ENCODE results near the gene FRMD5. TPM values are rescaled to one million over a fixed set of nuclear protein-coding genes. Genes with fewer than 3 reads are reported as not detected.

FRMD5 gene
- total RNA-seq, 1 experiment from 2014 or later = 17.4 TPM

- H3K4me1 Mint-ChIP-seq (ENCODE audit: low read depth, unreplicated experiment) = peaks cover 9% of the 10 kb centered on the region
- no peaks in the 10 kb centered on the region for H3K9me3 ChIP-seq
- peaks cover 9% of the 10 kb centered on the region for H3K36me3 Mint-ChIP-seq (ENCODE audit: insufficient read depth, unreplicated experiment)
- no TSS peak for BruUV-seq (replicated peaks)
- ChIA-PET CTCF (no interaction called here), POLR2A (no interaction called here)
- intact Hi-C loops (cut with micrococcal nuclease; ENCODE audit: unreplicated experiment) = no loop called here
- H3K4me1 ChIP-seq = 0 out of 2 replicates have a peak, but pooled peaks cover 4% of the 10 kb centered on the region
- DNase-seq = peak in 1 of 2 experiments; percentile 10
- H3K27me3 Mint-ChIP-seq (ENCODE audit: insufficient read depth, unreplicated experiment) = no peaks in the 10 kb centered on the region
- TF ChIP-seq, protein P1, sequence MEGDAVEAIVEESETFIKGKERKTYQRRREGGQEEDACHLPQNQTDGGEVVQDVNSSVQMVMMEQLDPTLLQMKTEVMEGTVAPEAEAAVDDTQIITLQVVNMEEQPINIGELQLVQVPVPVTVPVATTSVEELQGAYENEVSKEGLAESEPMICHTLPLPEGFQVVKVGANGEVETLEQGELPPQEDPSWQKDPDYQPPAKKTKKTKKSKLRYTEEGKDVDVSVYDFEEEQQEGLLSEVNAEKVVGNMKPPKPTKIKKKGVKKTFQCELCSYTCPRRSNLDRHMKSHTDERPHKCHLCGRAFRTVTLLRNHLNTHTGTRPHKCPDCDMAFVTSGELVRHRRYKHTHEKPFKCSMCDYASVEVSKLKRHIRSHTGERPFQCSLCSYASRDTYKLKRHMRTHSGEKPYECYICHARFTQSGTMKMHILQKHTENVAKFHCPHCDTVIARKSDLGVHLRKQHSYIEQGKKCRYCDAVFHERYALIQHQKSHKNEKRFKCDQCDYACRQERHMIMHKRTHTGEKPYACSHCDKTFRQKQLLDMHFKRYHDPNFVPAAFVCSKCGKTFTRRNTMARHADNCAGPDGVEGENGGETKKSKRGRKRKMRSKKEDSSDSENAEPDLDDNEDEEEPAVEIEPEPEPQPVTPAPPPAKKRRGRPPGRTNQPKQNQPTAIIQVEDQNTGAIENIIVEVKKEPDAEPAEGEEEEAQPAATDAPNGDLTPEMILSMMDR (IDR thresholded peaks at IDR 0.05; ENCODE audit: insufficient read depth in 1 of 2, low read depth in 1 of 2, low read length in 1 of 2, severe bottlenecking in 1 of 2, unreplicated experiment in 1 of 2) = no peak
- no peak overlapping the region for H3K4me3 Mint-ChIP-seq (ENCODE audit: unreplicated experiment)
- no peaks in the 10 kb centered on the region for H3K27me3 ChIP-seq (replicated peaks; ENCODE audit: control insufficient read depth, insufficient read depth, low read length)
- no peaks in the 10 kb centered on the region for H3K9me3 Mint-ChIP-seq (ENCODE audit: unreplicated experiment)
- H3K27ac Mint-ChIP-seq (ENCODE audit: unreplicated experiment) = no peak overlapping the region
- no peaks in the 10 kb centered on the region for H3K36me3 ChIP-seq (ENCODE audit: control insufficient read depth, insufficient read depth, low read length)
- H3K4me3 ChIP-seq (ENCODE audit: low read depth, low read length) = no peak overlapping the region
These were observed 4.3 kb upstream of the FRMD5 start for GRCh38 chr15:44199393-44199792.

GRCh38 chr15:44194323-44195150, 534 bp downstream of the FRMD5 start:
- H3K4me3 ChIP-seq (ENCODE audit: low read depth, low read length) = peak overlapping the region; percentile 81
- H3K27ac Mint-ChIP-seq (ENCODE audit: unreplicated experiment) = peak overlapping the region; percentile 89
- H3K9me3 Mint-ChIP-seq (ENCODE audit: unreplicated experiment) = no peaks in the 10 kb centered on the region
- no peaks in the 10 kb centered on the region for H3K36me3 ChIP-seq (ENCODE audit: control insufficient read depth, insufficient read depth, low read length)
- intact Hi-C loops (cut with micrococcal nuclease; ENCODE audit: unreplicated experiment) = loop anchor here (1.0 kb wide), 2 partner anchors 35 to 99 kb away; no protein-coding TSS in a partner anchor
- H3K4me1 ChIP-seq = peaks cover 19% of the 10 kb centered on the region
- no peaks in the 10 kb centered on the region for H3K27me3 ChIP-seq (replicated peaks; ENCODE audit: control insufficient read depth, insufficient read depth, low read length)
- H3K4me3 Mint-ChIP-seq (ENCODE audit: unreplicated experiment) = peak overlapping the region; percentile 93
- BruUV-seq (replicated peaks) = no TSS peak
- peaks cover 9% of the 10 kb centered on the region for H3K36me3 Mint-ChIP-seq (ENCODE audit: insufficient read depth, unreplicated experiment)
- H3K27me3 Mint-ChIP-seq (ENCODE audit: insufficient read depth, unreplicated experiment) = no peaks in the 10 kb centered on the region
- POLR2A ChIA-PET = no interaction called here
- H3K9me3 ChIP-seq = no peaks in the 10 kb centered on the region
- TF ChIP-seq, protein P1 (IDR thresholded peaks at IDR 0.05; ENCODE audit: insufficient read depth in 1 of 2, low read depth in 1 of 2, low read length in 1 of 2, severe bottlenecking in 1 of 2, unreplicated experiment in 1 of 2) = peak in 1 of 2 experiments; percentile 2
- DNase-seq = peak; percentile 41 to 67
- CTCF ChIA-PET = interaction anchor here (0.7 kb wide), 1 partner anchor 25 kb away, joined by 9 read pairs; no protein-coding TSS in a partner anchor
- peaks cover 8% of the 10 kb centered on the region for H3K4me1 Mint-ChIP-seq (ENCODE audit: low read depth, unreplicated experiment)

GRCh38 chr15:44193651-44194322, 1.3 kb downstream of the FRMD5 start:
- CTCF ChIA-PET = interaction anchor here (0.8 kb wide), 1 partner anchor 24 kb away, joined by 3 read pairs; no protein-coding TSS in a partner anchor
- H3K4me3 Mint-ChIP-seq (ENCODE audit: unreplicated experiment) = peak overlapping the region; percentile 93
- peak overlapping the region; percentile 84 for H3K27ac Mint-ChIP-seq (ENCODE audit: unreplicated experiment)
- H3K4me1 Mint-ChIP-seq (ENCODE audit: low read depth, unreplicated experiment) = peaks cover under 1% of the 10 kb centered on the region
- Histone ChIP-seq H3K9me3 (no peaks in the 10 kb centered on the region), H3K4me3 (ENCODE audit: low read depth, low read length) (peak overlapping the region; percentile 81), H3K27me3 (replicated peaks; ENCODE audit: control insufficient read depth, insufficient read depth, low read length) (no peaks in the 10 kb centered on the region), H3K4me1 (peaks cover 14% of the 10 kb centered on the region), H3K36me3 (ENCODE audit: control insufficient read depth, insufficient read depth, low read length) (no peaks in the 10 kb centered on the region)
- H3K27me3 Mint-ChIP-seq (ENCODE audit: insufficient read depth, unreplicated experiment) = no peaks in the 10 kb centered on the region
- DNase-seq = peak in 1 of 2 experiments; percentile 25
- peaks cover 9% of the 10 kb centered on the region for H3K36me3 Mint-ChIP-seq (ENCODE audit: insufficient read depth, unreplicated experiment)
- intact Hi-C loops (cut with micrococcal nuclease; ENCODE audit: unreplicated experiment) = loop anchor here (1.0 kb wide), 2 partner anchors 30 to 98 kb away; no protein-coding TSS in a partner anchor
- no peaks in the 10 kb centered on the region for H3K9me3 Mint-ChIP-seq (ENCODE audit: unreplicated experiment)
- no TSS peak for BruUV-seq (replicated peaks)
- TF ChIP-seq, protein P1 (IDR thresholded peaks at IDR 0.05; ENCODE audit: insufficient read depth in 1 of 2, low read depth in 1 of 2, low read length in 1 of 2, severe bottlenecking in 1 of 2, unreplicated experiment in 1 of 2) = no peak
- POLR2A ChIA-PET = no interaction called here
